Measurements from ENCODE around the gene FAM217B.

FAM217B gene, protein sequence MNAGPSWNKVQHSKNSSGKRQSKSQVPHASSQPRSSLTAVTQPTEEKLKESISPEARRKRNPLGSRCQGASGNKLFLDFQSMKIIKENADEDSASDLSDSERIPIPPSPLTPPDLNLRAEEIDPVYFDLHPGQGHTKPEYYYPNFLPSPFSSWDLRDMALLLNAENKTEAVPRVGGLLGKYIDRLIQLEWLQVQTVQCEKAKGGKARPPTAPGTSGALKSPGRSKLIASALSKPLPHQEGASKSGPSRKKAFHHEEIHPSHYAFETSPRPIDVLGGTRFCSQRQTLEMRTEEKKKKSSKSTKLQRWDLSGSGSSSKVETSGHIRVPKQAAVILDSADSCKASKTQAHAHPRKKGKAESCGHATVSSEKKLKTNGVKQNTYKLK

GRCh38 chr20:59940129-59940955 lies at the start of gene FAM217B, which contains the start of gene PPP1R3D:
TSS of gene FAM217B (plus strand) at chr20:59940389. CDS start at chr20:59943944, 3,555 bp downstream.
TSS of gene PPP1R3D (minus strand) at chr20:59940305. CDS start at chr20:59939931, 374 bp downstream.
- peak; percentile 94 for DNase-seq

GRCh38 chr20:59891581-59891980 lies 48.6 kb upstream of the FAM217B start:
- no peak for DNase-seq

DNA sequence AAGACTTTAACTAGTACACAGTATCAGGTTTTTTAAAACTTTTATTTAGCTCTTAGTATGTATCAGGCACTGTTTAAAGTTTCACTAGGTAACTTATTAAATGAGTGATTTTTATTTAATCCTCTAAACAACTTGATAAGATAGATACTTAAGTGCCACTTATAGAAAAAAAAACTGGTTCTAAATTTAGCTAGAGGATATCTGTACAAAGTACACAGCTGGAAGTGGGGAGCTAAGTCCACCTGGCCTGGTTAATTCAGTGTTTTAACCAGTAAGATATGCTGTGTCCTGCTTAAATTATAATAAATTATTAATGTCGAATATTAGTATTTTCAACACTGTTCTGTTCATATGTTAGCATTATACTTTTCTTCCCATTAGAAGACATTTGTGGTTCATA lies 44.3 kb upstream of the FAM217B start:
- no peak for DNase-seq

DNA sequence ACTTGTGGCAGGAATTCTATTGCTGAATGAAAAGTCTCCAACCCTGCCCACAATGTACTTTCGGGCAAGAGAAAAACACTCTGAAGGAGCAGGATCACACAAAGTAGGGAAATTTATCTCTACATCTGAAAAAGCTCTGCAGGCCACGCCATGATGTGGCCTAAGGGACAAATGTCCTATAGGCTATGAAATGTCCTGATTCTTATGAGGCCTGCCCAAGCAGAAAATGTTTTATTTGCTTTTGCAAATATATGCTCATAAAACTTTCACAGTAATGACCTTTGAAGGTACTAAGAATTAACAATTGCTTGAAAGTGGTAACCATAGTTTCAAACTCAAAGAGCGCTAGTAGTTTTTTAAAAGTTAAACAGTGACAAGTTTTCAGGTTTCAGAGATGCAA lies 37.7 kb upstream of the FAM217B start:
- DNase-seq: no peak

DNA sequence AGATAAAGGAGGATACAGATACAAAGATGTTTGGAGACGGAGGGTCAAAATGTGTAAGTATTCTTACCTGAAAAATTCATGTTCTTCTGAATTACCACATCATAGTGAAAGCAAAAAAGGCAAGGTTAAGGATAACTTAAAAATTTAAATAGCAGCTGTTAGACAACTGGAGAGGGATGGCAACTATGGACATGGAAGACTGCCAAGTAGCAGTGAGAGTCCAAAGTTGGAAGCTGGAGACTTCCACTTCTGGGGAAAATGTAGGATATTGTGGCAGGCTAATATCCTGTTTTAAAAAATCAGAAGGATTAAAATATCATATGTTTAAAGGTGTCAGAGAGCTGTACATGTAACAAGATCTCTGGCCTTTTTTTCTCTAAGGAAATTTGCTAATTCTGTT lies 36.6 kb upstream of the FAM217B start:
- no peak for DNase-seq

DNA sequence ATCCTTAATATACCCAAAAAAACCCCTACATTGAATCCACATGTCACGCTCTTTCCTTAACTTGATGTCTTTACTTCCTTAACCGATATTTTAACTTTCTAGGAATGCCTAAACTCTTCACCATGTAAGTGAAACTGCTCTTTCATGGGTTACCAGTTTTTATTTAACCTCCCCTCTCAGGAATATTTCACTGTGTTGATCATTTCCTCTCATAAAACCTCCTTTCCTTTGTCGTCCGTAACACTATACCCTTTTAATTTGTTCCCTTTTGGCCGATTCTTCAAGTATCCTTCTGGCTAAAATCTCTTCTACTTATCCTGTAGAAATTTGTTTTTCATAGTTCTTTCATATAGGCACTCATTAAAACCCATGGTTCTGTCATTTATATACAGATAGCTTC lies 31.3 kb upstream of the FAM217B start:
- no peak for DNase-seq

GRCh38 chr20:59911041-59911440 lies 29.1 kb upstream of the FAM217B start:
- DNase-seq: no peak

- DNase-seq: no peak
Observed at GRCh38 chr20:59912609-59913008, 27.6 kb upstream of the FAM217B start.

- no peak for DNase-seq
Observed at GRCh38 chr20:59920944-59921343, 19.2 kb upstream of the FAM217B start.

DNA sequence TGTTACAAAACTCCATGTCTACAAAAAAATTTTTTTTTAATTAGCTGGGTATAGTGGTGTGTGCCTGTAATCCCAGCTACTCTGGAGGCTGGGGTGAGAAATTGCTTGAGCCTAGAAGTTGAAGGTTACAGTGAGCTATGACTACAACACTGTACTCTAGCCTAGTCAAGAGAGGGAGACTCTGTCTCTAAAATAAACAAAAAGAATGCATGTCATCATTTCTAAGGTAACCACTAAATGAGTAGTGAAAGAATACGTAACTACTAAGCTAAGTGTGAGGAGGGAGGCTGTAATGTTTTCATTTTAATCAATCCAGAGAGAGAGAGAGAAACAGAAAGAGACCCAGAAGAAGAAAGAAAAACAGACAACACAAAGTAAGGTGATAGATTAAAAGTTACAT lies 16.7 kb upstream of the FAM217B start:
- no peak for DNase-seq

GRCh38 chr20:59925359-59925758 lies 14.8 kb upstream of the FAM217B start:
- no peak for DNase-seq

DNA sequence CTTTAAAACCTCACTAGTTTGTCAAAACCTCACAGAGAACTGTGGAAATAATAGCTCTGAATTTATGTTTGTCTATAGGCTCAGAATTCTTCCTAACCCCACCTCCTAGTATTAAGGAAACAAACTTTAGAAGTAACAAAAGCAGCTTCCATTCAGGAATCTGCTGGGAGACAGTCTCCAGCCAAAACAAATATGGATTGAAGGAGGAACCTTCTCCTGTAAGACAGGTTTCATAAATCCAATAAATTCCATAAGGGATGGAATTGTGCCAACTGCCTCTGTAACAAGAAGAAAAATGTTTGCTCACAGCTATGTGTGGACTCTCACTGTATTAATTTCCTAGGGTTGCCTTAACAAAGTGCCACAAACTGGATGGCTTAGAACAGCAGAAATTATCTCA lies 14.3 kb upstream of the FAM217B start:
- no peak for DNase-seq

- no peak for DNase-seq
Observed at GRCh38 chr20:59931511-59932312, 8.5 kb upstream of the FAM217B start.

GRCh38 chr20:59932616-59933295 lies 7.4 kb upstream of the FAM217B start:
- DNase-seq: no peak

DNA sequence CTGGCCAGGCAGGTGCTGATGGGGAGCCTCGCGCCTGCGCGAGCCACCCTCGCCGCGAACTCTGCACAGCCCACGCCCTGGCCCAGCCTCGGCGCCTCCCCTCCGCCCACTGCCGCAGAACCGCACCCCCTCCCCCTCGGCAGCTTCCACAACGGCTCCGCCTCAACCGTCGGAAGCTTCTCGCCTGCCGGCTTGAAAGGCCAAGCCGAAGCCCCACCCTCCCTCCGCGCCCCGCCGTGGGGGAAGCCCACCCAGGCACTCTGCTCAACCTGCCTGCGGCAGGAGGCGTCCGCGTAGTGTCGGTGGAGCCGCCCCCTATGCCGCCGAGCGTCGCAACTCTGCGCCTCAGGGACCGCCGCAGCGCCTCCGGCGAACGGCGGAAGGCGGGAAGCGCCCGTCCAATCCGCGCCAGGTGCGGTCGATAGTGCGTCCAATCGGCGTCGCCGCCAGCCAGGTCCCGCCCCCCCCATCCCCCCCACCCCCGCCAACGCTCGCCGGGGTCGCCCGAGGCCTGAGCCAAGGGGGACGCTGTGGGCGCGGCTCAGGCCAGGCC lies 6.8 kb upstream of the FAM217B start, which contains the start of gene SYCP2:
SYCP2 (minus strand) TSS at position 342 of the 553 bp plus-strand sequence. CDS start 11,224 bp downstream, outside the sequence.
- DNase-seq: peak; percentile 75

GRCh38 chr20:59933849-59934585 lies 6.2 kb upstream of the FAM217B start:
- peak; percentile 83 for DNase-seq

DNA sequence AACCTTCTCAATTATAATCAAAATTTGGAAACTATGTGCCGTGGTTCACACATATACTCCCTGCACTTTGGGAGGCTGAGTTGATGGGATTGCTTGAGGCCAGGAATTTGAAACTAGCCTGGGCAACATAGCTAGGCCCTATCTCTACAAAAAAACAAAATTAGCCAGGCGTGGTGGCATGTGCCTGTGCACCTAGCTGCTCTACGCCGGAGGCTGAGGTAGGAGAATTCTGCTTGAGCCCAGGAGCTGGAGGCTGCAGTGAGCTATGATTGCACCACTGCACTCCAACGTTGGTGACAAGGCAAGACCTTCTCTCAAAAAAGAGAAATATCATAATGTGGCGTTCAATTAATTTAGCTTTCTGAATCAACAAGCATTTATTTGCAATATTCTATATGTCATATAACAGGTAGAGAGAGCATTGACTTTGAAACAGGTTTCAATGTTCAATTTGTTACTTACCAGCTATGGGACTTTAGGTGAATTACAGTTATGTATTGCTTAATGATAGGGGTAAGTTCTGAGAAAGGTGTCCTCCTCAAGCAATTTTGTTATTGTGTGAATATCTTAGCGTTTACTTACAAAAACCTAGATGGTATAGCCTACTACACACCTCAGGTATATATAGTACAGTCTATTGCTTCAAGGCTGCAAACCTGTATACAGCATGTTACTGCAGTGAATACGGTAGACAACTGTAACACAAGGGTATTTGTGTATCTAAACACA lies 4.6 kb upstream of the FAM217B start:
- no peak for DNase-seq

DNA sequence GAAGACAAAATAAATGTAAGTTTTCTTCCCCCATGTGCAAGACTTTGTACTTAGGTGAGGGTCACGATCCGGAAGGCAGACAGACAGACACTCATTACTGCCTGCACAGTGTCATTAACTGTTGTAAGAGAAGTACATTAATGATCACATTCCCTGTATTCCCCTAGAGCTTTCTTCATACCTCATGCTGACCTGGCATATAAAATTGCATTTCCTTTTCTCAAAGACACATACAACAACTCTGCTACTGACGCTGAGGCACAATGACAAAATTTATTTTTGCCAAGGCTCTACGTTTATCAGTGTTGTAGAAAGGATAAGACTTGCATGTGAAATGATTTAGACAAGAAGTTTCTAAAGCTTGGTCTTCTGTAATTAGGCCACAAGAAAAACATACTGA lies 3.8 kb upstream of the FAM217B start:
- DNase-seq: no peak

DNA sequence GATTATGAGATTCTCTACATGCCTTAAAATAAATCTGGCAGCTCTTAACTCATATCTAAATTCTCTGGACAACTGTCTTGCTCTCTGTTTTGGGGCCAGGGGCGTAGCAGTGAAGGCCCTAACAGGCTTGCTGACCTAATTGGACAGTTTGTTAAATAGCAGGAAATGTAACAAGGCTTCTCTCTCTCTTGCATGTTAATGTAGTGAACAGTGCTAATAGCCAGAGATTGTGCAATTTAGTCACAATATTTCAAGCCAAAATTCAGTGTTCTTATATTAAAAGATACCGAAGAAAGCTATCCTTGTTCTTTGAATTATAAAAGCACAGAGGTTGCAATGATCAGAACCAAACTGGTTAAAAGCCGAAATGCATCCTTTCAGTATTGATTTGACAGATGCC lies 3.0 kb upstream of the FAM217B start:
- no peak for DNase-seq

DNA sequence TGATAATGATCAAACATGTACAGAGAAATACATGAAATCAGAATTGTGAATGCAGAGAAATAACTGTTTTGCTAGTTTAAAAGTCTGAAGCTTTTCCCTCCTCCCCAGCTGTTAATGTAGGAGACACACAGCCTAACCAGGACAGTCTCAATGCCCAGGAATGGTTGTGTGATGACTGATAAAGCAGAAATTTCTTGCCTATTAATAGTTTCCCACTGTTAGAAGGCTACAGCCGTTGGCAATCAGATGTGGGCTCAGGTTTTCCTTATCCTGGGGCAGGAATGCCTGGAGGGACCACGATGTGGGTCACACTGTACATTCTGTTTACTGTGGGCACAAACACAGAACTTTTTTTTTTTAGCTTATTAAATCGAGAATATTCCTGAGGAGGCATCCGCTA lies 2.0 kb upstream of the FAM217B start:
- DNase-seq: no peak

DNA sequence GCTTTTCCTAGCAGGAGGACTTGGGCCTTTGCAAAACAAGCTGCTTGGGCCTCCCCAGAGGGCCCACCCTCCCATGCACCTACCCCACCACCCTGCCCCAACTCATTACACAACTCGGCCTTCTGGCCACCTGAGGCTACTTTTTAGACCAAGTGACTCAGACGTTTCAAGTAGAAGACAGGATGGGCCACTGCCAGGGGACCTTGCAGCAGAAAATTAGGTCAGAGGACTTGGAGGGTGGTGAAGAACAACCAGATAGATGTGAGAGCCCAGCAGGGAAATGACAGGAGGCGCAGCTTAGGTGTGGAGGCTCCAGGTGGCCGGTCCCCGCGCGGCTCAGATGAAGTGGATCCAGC lies 1.5 kb upstream of the FAM217B start:
- DNase-seq: no peak

Measured in CD4-positive, alpha-beta T cell treated with Interleukin-6 for 4 hours (primary cell).